GM12878 (cell line): ENCODE results near the gene CALN1.

Experiments
- IRF4 ChIP-seq: IDR thresholded peaks from 2 replicates; pipeline ENCODE4 v1.6.1; 2011; ENCODE audit warnings: low read depth, low read length
- NR2C2 ChIP-seq: IDR thresholded peaks from 2 replicates; pipeline ENCODE4 v1.6.1; 2011; ENCODE audit warnings: borderline replicate concordance, low read depth; ENCODE audit not compliant: control insufficient read depth, insufficient read length
- POLR2A ChIP-seq: IDR thresholded peaks from 2 replicates; pipeline ENCODE4 v1.6.1; 2011; ENCODE audit warnings: low read depth, mild to moderate bottlenecking, low read length
- POLR2AphosphoS5 ChIP-seq: IDR thresholded peaks from 2 replicates; pipeline ENCODE4 v1.6.1; 2011; ENCODE audit warnings: mild to moderate bottlenecking, low read length, inconsistent platforms
- SP1 ChIP-seq: IDR thresholded peaks from one replicate; pipeline ENCODE4 v1.6.1; 2011; ENCODE audit warnings: low read depth, low read length
- SPI1 ChIP-seq: IDR thresholded peaks from 2 replicates; pipeline ENCODE4 v1.6.1; 2011; ENCODE audit warnings: low read depth, mild to moderate bottlenecking, low read length, moderate library complexity, borderline replicate concordance; ENCODE audit not compliant: insufficient read depth
- SREBF2 ChIP-seq: IDR thresholded peaks from 2 replicates; pipeline ENCODE4 v1.6.1; 2012; ENCODE audit warnings: mild to moderate bottlenecking, low read length
- TF ChIP-seq, protein P1 (sequence below), 3 experiments: IDR thresholded peaks in 2 of 3; conservative IDR thresholded peaks in 1 of 3; 2 replicates each; pipeline ENCODE4 v1.5.1; 2011; ENCODE audit warnings: low read depth in 3 of 3, low read length in 3 of 3, mild to moderate bottlenecking in 3 of 3, control low read depth in 2 of 3, moderate library complexity in 2 of 3, inconsistent platforms in 1 of 3, mixed read lengths in 1 of 3; ENCODE audit not compliant: control insufficient read depth in 2 of 3, insufficient read depth in 1 of 3; ENCODE audit errors: extremely low read depth in 1 of 3

DNA sequence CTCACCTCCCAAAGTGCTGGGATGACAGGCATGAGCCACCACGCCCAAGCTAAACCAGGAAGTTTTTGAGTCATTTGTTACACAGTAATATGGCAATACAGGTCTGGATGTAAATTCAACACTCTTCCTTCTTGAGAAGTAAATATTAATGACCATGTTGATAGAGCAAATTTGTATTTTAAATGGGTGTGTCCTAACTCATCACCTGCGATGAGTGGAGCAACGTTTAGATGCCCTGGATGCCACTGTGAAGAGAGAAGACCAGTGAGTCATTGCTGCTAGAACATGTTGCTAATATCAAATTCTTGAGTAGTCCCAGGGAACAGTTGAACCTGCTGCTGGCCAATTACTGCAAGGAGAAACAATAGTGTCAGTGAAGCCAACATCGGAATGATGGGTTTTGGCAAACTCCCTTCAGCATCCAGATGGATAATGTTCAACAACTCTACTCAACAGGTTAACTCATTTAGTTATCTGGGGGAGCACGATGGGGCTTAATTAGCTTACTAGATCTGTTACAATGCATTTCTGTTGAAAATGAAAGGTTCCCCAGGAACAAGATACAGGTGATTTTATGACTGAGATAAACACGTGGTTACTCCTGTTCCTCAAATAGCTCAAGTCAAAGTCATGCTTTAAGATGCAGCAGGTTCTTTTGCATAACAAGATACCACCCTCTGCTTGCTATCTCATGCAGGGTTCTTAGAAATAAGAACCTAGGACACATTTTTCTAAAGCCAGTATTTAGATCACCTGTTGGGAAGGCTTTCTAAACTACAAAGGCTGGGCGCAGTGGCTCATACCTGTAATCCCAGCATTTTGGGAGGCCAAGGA is 146.8 kb downstream of the CALN1 start:
- TF ChIP-seq POLR2AphosphoS5: no peak
- TF ChIP-seq SP1: no peak
- no peak for TF ChIP-seq POLR2A
- no peak for TF ChIP-seq IRF4
- TF ChIP-seq SREBF2: no peak
- TF ChIP-seq, protein P1, sequence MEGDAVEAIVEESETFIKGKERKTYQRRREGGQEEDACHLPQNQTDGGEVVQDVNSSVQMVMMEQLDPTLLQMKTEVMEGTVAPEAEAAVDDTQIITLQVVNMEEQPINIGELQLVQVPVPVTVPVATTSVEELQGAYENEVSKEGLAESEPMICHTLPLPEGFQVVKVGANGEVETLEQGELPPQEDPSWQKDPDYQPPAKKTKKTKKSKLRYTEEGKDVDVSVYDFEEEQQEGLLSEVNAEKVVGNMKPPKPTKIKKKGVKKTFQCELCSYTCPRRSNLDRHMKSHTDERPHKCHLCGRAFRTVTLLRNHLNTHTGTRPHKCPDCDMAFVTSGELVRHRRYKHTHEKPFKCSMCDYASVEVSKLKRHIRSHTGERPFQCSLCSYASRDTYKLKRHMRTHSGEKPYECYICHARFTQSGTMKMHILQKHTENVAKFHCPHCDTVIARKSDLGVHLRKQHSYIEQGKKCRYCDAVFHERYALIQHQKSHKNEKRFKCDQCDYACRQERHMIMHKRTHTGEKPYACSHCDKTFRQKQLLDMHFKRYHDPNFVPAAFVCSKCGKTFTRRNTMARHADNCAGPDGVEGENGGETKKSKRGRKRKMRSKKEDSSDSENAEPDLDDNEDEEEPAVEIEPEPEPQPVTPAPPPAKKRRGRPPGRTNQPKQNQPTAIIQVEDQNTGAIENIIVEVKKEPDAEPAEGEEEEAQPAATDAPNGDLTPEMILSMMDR (IDR thresholded peaks at IDR 0.05 in 2 of 3, conservative IDR thresholded peaks at IDR 0.05 in 1 of 3; ENCODE audit: control insufficient read depth in 2 of 3, extremely low read depth in 1 of 3, insufficient read depth in 1 of 3, low read depth in 3 of 3, low read length in 3 of 3): no peak
- no peak for TF ChIP-seq NR2C2
- TF ChIP-seq SPI1: no peak
